GM19239 (cell line): ENCODE measurements around the gene POLD1.

Experiments used
- DNase-seq: peaks from one replicate; pipeline ENCODE4 v3.0.0; 2011; ENCODE audit warnings: low spot score; ENCODE audit not compliant: insufficient read length
- FAIRE-seq: peaks from 2 replicates; lab custom pipeline; 2011; peaks lifted over from hg19 to GRCh38; lab: Jason Lieb, UNC

Gene POLD1

GRCh38 chr19:50415661-50416033, 31.5 kb downstream of the POLD1 start:
- peak; percentile 99 for FAIRE-seq
- peak; percentile 89 for DNase-seq

- FAIRE-seq, result no peak
- no peak for DNase-seq
Measured at GRCh38 chr19:50416034-50416977, 32.2 kb downstream of the POLD1 start.

GRCh38 chr19:50417111-50418081, 33.2 kb downstream of the POLD1 start:
- FAIRE-seq (no peak), DNase-seq (no peak)

- peak; percentile 51 for FAIRE-seq
- no peak for DNase-seq
Measured at GRCh38 chr19:50418176-50419021, 34.3 kb downstream of the POLD1 start, which contains the start of gene SPIB. TSS of gene SPIB (plus strand) at chr19:50418938. CDS start at chr19:50418963, 25 bp downstream.

- peak; percentile 92 for FAIRE-seq
- DNase-seq, result no peak
Measured at GRCh38 chr19:50419022-50419579, 35.0 kb downstream of the POLD1 start.

- no peak for FAIRE-seq
- no peak for DNase-seq
Measured at GRCh38 chr19:50419580-50420035, 35.5 kb downstream of the POLD1 start.

- DNase-seq (no peak), FAIRE-seq (peak; percentile 49)
Measured at GRCh38 chr19:50420127-50420526, 36.0 kb downstream of the POLD1 start.

GRCh38 chr19:50420808-50421207, 36.7 kb downstream of the POLD1 start:
- DNase-seq (no peak), FAIRE-seq (no peak)

GRCh38 chr19:50422397-50423278, 38.5 kb downstream of the POLD1 start:
- DNase-seq, result no peak
- peak; percentile 52 for FAIRE-seq

GRCh38 chr19:50423279-50424113, 39.3 kb downstream of the POLD1 start:
- DNase-seq (no peak), FAIRE-seq (no peak)

- DNase-seq (no peak), FAIRE-seq (no peak)
Measured at GRCh38 chr19:50425581-50425980, 41.4 kb downstream of the POLD1 start.

- no peak for FAIRE-seq
- no peak for DNase-seq
Measured at GRCh38 chr19:50427318-50427925, 43.3 kb downstream of the POLD1 start.

GRCh38 chr19:50427997-50428425, 43.9 kb downstream of the POLD1 start:
- FAIRE-seq, result peak; percentile 42
- no peak for DNase-seq

- FAIRE-seq (no peak), DNase-seq (no peak)
Measured at GRCh38 chr19:50428772-50429463, 44.8 kb downstream of the POLD1 start.

- no peak for DNase-seq
- peak; percentile 31 for FAIRE-seq
Measured at GRCh38 chr19:50430888-50431342, 46.8 kb downstream of the POLD1 start.
